SK-N-SH treated with all-trans-retinoic acid at 6 μM for 48 hours (cell line): ENCODE results near the gene CREBRF.

Experiments
- ATAC-seq: fragments of 200-7000 bp; cut with Tn5 transposase; 3 replicates; pipeline ENCODE4 v1.9.1; 2020; ENCODE audit warnings: mild to moderate bottlenecking, moderate library complexity
- ARNTL ChIP-seq: fragments of 450-650 bp; formaldehyde crosslinking; IDR thresholded peaks from 2 replicates; pipeline ENCODE4 v1.5.0; 2020; ENCODE audit warnings: low read depth, mild to moderate bottlenecking, moderate library complexity, borderline replicate concordance
- BACH2 ChIP-seq: fragments of 250-450 bp; sonication (Bioruptor Pico); IDR thresholded peaks from 2 replicates; pipeline ENCODE4 v1.9.0; 2021; ENCODE audit warnings: mild to moderate bottlenecking, borderline replicate concordance
- OSR1 ChIP-seq: fragments of 250-450 bp; sonication (Bioruptor Pico); IDR thresholded peaks from 2 replicates; pipeline ENCODE4 v1.8.0; 2022; ENCODE audit warnings: moderate library complexity, mild to moderate bottlenecking, inconsistent platforms
- PPARA ChIP-seq: fragments of 250-450 bp; sonication (Bioruptor Pico); IDR thresholded peaks from 2 replicates; pipeline ENCODE4 v1.5.0; 2020; ENCODE audit warnings: mild to moderate bottlenecking, borderline replicate concordance
- SNAI2 ChIP-seq: fragments of 250-450 bp; sonication (Bioruptor Pico); IDR thresholded peaks from 2 replicates; pipeline ENCODE4 v1.5.0; 2020; ENCODE audit warnings: mild to moderate bottlenecking, moderate library complexity
- TCF4 ChIP-seq: fragments of 250-450 bp; sonication (Bioruptor Pico); IDR thresholded peaks from 2 replicates; pipeline ENCODE4 v1.8.0; 2021; ENCODE audit warnings: mild to moderate bottlenecking, moderate library complexity, borderline replicate concordance
- ZC3H10 ChIP-seq: fragments of 250-450 bp; sonication (Bioruptor Pico); IDR thresholded peaks from 2 replicates; pipeline ENCODE4 v1.5.1; 2021; ENCODE audit warnings: mild to moderate bottlenecking, moderate library complexity
- ZFP3 ChIP-seq: fragments of 250-450 bp; sonication (Bioruptor Pico); IDR thresholded peaks from 2 replicates; pipeline ENCODE4 v1.5.0; 2020; ENCODE audit warnings: mild to moderate bottlenecking, moderate library complexity
- ZNF565 ChIP-seq: fragments of 450-650 bp; formaldehyde crosslinking; conservative IDR thresholded peaks from 2 replicates; pipeline ENCODE4 v1.5.0; 2020; ENCODE audit warnings: low read depth, mild to moderate bottlenecking, moderate library complexity
- ZNF70 ChIP-seq: fragments of 450-650 bp; formaldehyde crosslinking; IDR thresholded peaks from 2 replicates; pipeline ENCODE4 v1.5.0; 2020; ENCODE audit warnings: mild to moderate bottlenecking, moderate library complexity
- ZNF8 ChIP-seq: fragments of 450-650 bp; formaldehyde crosslinking; IDR thresholded peaks from 2 replicates; pipeline ENCODE4 v1.5.0; 2020; ENCODE audit warnings: mild to moderate bottlenecking, moderate library complexity
- TF ChIP-seq, protein P1 (sequence below): fragments of 250-450 bp; sonication (Bioruptor Pico); IDR thresholded peaks from 2 replicates; pipeline ENCODE4 v1.8.0; 2021; ENCODE audit warnings: low read depth, mild to moderate bottlenecking, moderate library complexity, borderline replicate concordance
- TF ChIP-seq, protein P2 (sequence below): fragments of 250-450 bp; sonication (Bioruptor Pico); IDR thresholded peaks from 2 replicates; pipeline ENCODE4 v1.5.1; 2021; ENCODE audit warnings: mild to moderate bottlenecking, moderate library complexity
- TF ChIP-seq, protein P3 (sequence below): fragments of 250-450 bp; sonication (Bioruptor Pico); IDR thresholded peaks from 2 replicates; pipeline ENCODE4 v1.8.0; 2020; ENCODE audit warnings: mild to moderate bottlenecking, moderate library complexity, borderline replicate concordance
- TF ChIP-seq, protein P4 (sequence below): fragments of 250-450 bp; sonication (Bioruptor Pico); IDR thresholded peaks from 2 replicates; pipeline ENCODE4 v1.5.0; 2020; ENCODE audit warnings: mild to moderate bottlenecking, moderate library complexity
- TF ChIP-seq, protein P5 (sequence below): fragments of 250-450 bp; sonication (Bioruptor Pico); IDR thresholded peaks from 2 replicates; pipeline ENCODE4 v1.5.1; 2020; ENCODE audit warnings: low read depth, mild to moderate bottlenecking, moderate library complexity

Gene CREBRF

DNA sequence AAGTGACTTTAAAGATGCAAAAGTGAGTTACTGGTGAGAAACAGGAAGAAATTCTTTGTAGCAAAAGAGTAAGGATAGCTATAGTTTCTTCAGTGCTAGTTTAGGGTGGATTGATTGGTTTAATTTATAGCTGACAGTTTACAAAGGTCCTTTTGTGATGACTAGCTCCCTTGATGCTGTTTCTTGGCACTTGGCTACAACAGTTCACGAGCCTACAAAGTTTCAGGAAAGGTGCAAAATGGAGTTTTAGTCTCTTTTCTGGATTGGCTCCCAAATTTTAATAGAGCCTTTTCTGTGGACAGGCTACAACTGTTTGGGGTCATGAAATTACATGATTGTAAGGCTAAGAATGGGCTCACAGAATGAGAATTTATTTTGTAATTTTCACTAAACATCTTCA, 47.3 kb downstream of the CREBRF start (continued):
- TF ChIP-seq, protein P1, sequence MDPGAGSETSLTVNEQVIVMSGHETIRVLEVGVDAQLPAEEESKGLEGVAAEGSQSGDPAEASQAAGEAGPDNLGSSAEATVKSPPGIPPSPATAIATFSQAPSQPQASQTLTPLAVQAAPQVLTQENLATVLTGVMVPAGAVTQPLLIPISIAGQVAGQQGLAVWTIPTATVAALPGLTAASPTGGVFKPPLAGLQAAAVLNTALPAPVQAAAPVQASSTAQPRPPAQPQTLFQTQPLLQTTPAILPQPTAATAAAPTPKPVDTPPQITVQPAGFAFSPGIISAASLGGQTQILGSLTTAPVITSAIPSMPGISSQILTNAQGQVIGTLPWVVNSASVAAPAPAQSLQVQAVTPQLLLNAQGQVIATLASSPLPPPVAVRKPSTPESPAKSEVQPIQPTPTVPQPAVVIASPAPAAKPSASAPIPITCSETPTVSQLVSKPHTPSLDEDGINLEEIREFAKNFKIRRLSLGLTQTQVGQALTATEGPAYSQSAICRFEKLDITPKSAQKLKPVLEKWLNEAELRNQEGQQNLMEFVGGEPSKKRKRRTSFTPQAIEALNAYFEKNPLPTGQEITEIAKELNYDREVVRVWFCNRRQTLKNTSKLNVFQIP, result no peak
- TF ChIP-seq, protein P2, sequence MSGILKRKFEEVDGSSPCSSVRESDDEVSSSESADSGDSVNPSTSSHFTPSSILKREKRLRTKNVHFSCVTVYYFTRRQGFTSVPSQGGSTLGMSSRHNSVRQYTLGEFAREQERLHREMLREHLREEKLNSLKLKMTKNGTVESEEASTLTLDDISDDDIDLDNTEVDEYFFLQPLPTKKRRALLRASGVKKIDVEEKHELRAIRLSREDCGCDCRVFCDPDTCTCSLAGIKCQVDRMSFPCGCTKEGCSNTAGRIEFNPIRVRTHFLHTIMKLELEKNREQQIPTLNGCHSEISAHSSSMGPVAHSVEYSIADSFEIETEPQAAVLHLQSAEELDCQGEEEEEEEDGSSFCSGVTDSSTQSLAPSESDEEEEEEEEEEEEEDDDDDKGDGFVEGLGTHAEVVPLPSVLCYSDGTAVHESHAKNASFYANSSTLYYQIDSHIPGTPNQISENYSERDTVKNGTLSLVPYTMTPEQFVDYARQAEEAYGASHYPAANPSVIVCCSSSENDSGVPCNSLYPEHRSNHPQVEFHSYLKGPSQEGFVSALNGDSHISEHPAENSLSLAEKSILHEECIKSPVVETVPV, result no peak
- no peak for TF ChIP-seq PPARA (CRISPR knock-in tag)
- no peak for TF ChIP-seq ZNF565 (CRISPR knock-in tag)
- no peak for TF ChIP-seq ZC3H10

GRCh38 chr5:173108914-173109313, 52.8 kb downstream of the CREBRF start:
- TF ChIP-seq SNAI2 (CRISPR knock-in tag), result no peak
- TF ChIP-seq TCF4 (CRISPR knock-in tag), result no peak
- TF ChIP-seq, protein P2, result no peak
- TF ChIP-seq, protein P3, sequence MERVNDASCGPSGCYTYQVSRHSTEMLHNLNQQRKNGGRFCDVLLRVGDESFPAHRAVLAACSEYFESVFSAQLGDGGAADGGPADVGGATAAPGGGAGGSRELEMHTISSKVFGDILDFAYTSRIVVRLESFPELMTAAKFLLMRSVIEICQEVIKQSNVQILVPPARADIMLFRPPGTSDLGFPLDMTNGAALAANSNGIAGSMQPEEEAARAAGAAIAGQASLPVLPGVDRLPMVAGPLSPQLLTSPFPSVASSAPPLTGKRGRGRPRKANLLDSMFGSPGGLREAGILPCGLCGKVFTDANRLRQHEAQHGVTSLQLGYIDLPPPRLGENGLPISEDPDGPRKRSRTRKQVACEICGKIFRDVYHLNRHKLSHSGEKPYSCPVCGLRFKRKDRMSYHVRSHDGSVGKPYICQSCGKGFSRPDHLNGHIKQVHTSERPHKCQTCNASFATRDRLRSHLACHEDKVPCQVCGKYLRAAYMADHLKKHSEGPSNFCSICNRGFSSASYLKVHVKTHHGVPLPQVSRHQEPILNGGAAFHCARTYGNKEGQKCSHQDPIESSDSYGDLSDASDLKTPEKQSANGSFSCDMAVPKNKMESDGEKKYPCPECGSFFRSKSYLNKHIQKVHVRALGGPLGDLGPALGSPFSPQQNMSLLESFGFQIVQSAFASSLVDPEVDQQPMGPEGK (CRISPR knock-in tag), result no peak
- TF ChIP-seq ZNF565 (CRISPR knock-in tag), result no peak
- TF ChIP-seq BACH2 (CRISPR knock-in tag), result no peak
- no peak for TF ChIP-seq PPARA (CRISPR knock-in tag)
- TF ChIP-seq ZFP3 (CRISPR knock-in tag), result no peak
- no peak for TF ChIP-seq ZNF8
- no peak for TF ChIP-seq OSR1 (CRISPR knock-in tag)
- TF ChIP-seq ARNTL (CRISPR knock-in tag), result no peak
- TF ChIP-seq ZC3H10, result no peak
- no peak for ATAC-seq

DNA sequence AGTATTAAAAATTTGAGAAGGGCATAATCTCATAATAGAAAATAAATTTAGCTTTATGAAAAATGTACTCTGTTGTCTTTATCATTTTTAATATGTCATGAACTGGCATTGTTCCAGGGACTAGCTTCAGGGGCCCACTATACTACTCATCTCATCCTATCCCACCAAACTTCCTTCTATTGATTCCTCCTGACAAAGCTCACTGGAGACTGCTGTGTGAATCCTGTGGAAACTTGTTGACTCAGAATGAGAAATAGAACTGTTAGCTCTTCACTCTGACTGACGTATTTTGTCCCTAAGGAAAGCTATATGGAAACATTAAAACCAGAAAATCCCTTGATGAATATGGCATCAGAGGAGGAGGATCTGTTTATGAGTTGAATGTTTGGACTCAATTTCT, 58.4 kb downstream of the CREBRF start:
- TF ChIP-seq ZNF565 (CRISPR knock-in tag) (no peak), PPARA (CRISPR knock-in tag) (no peak), TCF4 (CRISPR knock-in tag) (no peak), OSR1 (CRISPR knock-in tag) (no peak), ZNF70 (CRISPR knock-in tag) (no peak), ZFP3 (CRISPR knock-in tag) (no peak)
- TF ChIP-seq, protein P4, sequence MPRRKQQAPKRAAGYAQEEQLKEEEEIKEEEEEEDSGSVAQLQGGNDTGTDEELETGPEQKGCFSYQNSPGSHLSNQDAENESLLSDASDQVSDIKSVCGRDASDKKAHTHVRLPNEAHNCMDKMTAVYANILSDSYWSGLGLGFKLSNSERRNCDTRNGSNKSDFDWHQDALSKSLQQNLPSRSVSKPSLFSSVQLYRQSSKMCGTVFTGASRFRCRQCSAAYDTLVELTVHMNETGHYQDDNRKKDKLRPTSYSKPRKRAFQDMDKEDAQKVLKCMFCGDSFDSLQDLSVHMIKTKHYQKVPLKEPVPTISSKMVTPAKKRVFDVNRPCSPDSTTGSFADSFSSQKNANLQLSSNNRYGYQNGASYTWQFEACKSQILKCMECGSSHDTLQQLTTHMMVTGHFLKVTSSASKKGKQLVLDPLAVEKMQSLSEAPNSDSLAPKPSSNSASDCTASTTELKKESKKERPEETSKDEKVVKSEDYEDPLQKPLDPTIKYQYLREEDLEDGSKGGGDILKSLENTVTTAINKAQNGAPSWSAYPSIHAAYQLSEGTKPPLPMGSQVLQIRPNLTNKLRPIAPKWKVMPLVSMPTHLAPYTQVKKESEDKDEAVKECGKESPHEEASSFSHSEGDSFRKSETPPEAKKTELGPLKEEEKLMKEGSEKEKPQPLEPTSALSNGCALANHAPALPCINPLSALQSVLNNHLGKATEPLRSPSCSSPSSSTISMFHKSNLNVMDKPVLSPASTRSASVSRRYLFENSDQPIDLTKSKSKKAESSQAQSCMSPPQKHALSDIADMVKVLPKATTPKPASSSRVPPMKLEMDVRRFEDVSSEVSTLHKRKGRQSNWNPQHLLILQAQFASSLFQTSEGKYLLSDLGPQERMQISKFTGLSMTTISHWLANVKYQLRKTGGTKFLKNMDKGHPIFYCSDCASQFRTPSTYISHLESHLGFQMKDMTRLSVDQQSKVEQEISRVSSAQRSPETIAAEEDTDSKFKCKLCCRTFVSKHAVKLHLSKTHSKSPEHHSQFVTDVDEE, result no peak
- TF ChIP-seq, protein P3 (CRISPR knock-in tag), result no peak
- TF ChIP-seq, protein P5, sequence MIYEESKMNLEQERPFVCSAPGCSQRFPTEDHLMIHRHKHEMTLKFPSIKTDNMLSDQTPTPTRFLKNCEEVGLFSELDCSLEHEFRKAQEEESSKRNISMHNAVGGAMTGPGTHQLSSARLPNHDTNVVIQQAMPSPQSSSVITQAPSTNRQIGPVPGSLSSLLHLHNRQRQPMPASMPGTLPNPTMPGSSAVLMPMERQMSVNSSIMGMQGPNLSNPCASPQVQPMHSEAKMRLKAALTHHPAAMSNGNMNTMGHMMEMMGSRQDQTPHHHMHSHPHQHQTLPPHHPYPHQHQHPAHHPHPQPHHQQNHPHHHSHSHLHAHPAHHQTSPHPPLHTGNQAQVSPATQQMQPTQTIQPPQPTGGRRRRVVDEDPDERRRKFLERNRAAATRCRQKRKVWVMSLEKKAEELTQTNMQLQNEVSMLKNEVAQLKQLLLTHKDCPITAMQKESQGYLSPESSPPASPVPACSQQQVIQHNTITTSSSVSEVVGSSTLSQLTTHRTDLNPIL (CRISPR knock-in tag), result no peak

More for the DNA sequence above, 58.4 kb downstream of the CREBRF start:
- no peak for ATAC-seq
